ENCODE measurements around the gene NFATC1.

The NFATC1 gene

DNA sequence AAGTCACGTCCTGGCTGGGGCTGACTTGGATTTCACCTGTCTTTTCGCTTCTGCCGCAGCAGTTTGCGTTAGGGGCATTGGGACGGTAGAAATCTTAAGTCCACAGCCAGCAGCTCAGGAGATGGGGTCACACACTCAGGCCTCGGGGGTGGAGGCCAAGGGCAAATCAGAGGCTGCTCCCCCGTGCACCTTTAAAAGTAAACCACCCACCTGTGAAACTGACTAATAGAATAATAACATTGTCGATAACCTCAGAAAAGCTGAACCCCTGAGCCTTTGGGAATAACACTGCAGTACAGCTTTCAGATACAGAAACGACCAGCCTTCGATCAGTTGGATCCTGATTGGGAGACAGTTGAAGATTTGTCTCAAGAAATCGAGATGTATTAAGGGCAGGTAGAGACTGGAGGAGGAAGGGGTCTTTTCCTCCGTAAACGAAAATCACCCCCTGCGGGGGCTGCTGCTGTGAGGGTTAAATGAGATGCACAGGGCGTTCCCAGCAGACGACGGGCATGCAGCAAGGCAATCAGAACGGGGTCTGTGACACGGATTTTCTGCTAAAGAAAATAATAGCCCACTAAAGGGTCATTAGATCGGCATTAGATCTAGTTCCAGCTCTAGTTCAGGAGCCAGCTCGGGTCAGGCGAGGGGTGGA, 16.4 kb upstream of the NFATC1 start:
- Histone ChIP-seq H3K36me3 (replicated peaks; ENCODE audit: low read depth, low read length) (peaks cover 19% of the 10 kb centered on the region), H3K9ac (ENCODE audit: low read length) (peak overlapping the region; percentile 55), H3K4me3 (ENCODE audit: low read length) (peak overlapping the region; percentile 55), H2AFZ (ENCODE audit: low read depth, low read length) (no peak overlapping the region), H3K4me1 (ENCODE audit: low read length) (peaks cover 72% of the 10 kb centered on the region), H4K20me1 (ENCODE audit: insufficient read depth, low read length) (no peaks in the 10 kb centered on the region), H3K27ac (ENCODE audit: low read length) (peak overlapping the region; percentile 84), H3K79me2 (ENCODE audit: low read length) (no peaks in the 10 kb centered on the region), H3K4me2 (ENCODE audit: low read length) (peak overlapping the region; percentile 82), H3K27me3 (ENCODE audit: low read depth, low read length) (no peaks in the 10 kb centered on the region), H3K9me3 (ENCODE audit: insufficient read depth, low read length) (no peaks in the 10 kb centered on the region)
- TF ChIP-seq EZH2phosphoT487 (IDR thresholded peaks at IDR 0.05; ENCODE audit: low read depth) = no peak
- TF ChIP-seq, protein P1, sequence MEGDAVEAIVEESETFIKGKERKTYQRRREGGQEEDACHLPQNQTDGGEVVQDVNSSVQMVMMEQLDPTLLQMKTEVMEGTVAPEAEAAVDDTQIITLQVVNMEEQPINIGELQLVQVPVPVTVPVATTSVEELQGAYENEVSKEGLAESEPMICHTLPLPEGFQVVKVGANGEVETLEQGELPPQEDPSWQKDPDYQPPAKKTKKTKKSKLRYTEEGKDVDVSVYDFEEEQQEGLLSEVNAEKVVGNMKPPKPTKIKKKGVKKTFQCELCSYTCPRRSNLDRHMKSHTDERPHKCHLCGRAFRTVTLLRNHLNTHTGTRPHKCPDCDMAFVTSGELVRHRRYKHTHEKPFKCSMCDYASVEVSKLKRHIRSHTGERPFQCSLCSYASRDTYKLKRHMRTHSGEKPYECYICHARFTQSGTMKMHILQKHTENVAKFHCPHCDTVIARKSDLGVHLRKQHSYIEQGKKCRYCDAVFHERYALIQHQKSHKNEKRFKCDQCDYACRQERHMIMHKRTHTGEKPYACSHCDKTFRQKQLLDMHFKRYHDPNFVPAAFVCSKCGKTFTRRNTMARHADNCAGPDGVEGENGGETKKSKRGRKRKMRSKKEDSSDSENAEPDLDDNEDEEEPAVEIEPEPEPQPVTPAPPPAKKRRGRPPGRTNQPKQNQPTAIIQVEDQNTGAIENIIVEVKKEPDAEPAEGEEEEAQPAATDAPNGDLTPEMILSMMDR (IDR thresholded peaks at IDR 0.05; ENCODE audit: low read depth, low read length) = no peak

DNA sequence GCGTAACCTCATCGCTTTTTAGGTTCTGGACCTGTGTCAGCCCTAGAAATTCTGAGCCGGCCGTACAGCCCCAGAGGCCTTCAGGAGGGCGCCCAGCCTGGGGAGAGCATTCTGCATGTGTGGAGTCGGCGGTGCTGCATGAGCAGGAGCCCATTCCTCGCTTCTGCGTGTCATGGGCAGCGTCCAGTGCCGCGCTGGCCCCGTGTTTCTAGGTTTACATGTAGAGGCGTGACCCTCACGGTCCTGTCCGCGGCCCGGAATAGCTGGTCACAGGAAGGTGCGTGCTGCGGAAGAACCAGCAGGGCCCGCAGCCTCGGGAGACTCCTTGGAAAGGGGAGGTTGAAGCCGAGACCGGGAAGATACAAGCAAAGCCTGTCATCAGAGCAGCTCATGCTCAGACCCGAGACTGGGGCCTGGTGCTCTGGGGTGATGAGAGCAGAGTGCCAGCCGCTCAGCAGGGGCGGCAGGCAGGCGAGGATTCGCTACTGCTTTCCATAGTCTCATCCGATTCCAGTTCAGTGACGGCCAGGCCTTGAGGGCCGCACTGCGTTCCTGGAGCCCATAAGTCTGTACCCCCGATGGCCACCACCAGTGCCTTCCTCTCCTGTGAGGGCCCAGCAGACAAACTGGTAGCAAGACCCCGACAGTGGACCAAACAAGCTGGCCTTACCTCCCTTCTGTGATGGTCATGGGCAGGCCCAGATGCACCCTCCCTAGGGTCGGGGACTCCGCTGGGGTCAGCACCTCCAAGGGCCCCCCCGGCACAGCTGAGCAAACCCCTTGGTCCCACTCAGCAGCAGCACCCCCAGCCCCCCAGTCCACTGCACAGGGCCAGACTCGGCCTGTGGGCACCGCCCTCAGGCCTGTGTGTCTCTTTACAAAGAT, 15.6 kb upstream of the NFATC1 start:
- no peaks in the 10 kb centered on the region for H3K9me3 ChIP-seq (ENCODE audit: insufficient read depth, low read length)
- no peak for TF ChIP-seq EZH2phosphoT487 (IDR thresholded peaks at IDR 0.05; ENCODE audit: low read depth)
- TF ChIP-seq, protein P1 (IDR thresholded peaks at IDR 0.05; ENCODE audit: low read depth, low read length) = no peak
- no peaks in the 10 kb centered on the region for H4K20me1 ChIP-seq (ENCODE audit: insufficient read depth, low read length)
- H3K4me1 ChIP-seq (ENCODE audit: low read length) = peaks cover 64% of the 10 kb centered on the region
- no peak overlapping the region for H2AFZ ChIP-seq (ENCODE audit: low read depth, low read length)
- H3K4me2 ChIP-seq (ENCODE audit: low read length) = peak overlapping the region; percentile 82
- peak overlapping the region; percentile 55; the same call in 1 of the 2 replicates for H3K4me3 ChIP-seq (ENCODE audit: low read length)
- H3K27me3 ChIP-seq (ENCODE audit: low read depth, low read length) = no peaks in the 10 kb centered on the region
- peak overlapping the region; percentile 84 for H3K27ac ChIP-seq (ENCODE audit: low read length)
- H3K36me3 ChIP-seq (replicated peaks; ENCODE audit: low read depth, low read length) = peaks cover 19% of the 10 kb centered on the region
- H3K9ac ChIP-seq (ENCODE audit: low read length) = peak overlapping the region; percentile 55; the same call in 1 of the 2 replicates
- no peaks in the 10 kb centered on the region for H3K79me2 ChIP-seq (ENCODE audit: low read length)

DNA sequence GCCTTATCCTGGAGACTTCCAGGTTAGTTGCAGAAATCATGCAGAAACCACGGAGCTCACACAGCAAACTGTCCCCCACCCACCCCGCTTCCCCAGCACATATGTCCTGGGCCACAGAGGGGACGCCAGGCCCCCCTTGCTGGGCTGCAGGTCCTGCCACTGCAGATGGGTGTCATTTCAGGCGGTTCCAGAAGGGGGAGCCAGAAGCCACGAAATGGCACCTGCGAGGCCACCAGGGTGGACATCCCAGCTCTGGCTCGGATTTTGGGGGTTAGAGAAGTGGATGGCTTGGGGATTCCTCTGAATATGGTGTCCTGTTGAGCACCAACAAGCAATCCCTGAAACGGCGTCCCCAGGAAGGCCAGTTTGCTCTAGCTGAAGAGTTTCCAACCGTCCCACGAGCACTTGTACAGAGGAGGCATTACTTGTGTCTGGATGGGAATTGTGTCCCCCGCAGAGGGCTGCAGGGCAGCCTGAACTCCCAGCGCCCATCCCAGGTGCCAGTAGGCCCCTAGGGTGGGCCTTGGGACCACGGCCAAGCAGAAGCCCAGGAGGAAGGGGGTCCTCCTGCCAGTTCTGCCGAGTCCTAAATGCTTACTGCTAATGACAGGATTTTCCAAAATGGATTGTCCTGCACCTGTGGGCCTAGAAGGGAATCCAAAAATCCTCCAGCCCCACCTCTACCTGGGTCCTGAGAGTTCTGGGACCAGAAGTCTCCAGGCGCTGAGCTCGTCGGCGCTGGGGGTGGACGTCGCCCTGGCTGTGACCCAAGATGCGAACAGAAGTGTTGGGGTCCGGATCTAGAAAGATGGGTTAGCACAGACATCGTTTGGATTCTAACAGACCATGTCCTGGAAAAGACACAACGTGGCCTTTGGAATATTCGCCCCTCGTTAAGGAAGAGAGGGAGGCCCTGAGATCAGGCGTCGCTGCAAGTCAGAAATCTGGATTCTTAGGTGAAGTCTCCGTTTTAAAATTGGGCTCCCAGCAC, 14.6 kb upstream of the NFATC1 start:
- Histone ChIP-seq H3K27ac (ENCODE audit: low read length) (no peak overlapping the region), H3K79me2 (ENCODE audit: low read length) (no peaks in the 10 kb centered on the region), H2AFZ (ENCODE audit: low read depth, low read length) (no peak overlapping the region), H3K4me1 (ENCODE audit: low read length) (peaks cover 62% of the 10 kb centered on the region), H3K9ac (ENCODE audit: low read length) (no peak overlapping the region), H4K20me1 (ENCODE audit: insufficient read depth, low read length) (no peaks in the 10 kb centered on the region), H3K4me3 (ENCODE audit: low read length) (no peak overlapping the region), H3K4me2 (ENCODE audit: low read length) (peak overlapping the region; percentile 23; the same call in 1 of the 2 replicates), H3K27me3 (ENCODE audit: low read depth, low read length) (no peaks in the 10 kb centered on the region), H3K36me3 (replicated peaks; ENCODE audit: low read depth, low read length) (peaks cover 19% of the 10 kb centered on the region), H3K9me3 (ENCODE audit: insufficient read depth, low read length) (no peaks in the 10 kb centered on the region)
- no peak for TF ChIP-seq EZH2phosphoT487 (IDR thresholded peaks at IDR 0.05; ENCODE audit: low read depth)
- TF ChIP-seq, protein P1 (IDR thresholded peaks at IDR 0.05; ENCODE audit: low read depth, low read length) = peak; percentile 100

All from OCI-LY3 (cell line).